B cell (primary cell): Measurements from ENCODE around the gene VILL. TPM values are rescaled to one million over a fixed set of nuclear protein-coding genes. Genes with fewer than 3 reads are reported as not detected.

ENCODE experiments used
- ATAC-seq: fragments of 200-7000 bp; cut with Tn5 transposase; one replicate; pipeline ENCODE4 v1.10.0; 2021; ENCODE audit warnings: low read depth, mild to moderate bottlenecking, moderate number of reproducible peaks, moderate library complexity
- CTCF ChIA-PET: fragments of 350-600 bp; sonication (Branson Sonifier 250); formaldehyde crosslinking; loops from one replicate; lab custom pipeline; 2021; ENCODE audit warnings: antibody characterized with exemption, inconsistent platforms; lab: Charles Lee
- POLR2A ChIA-PET: fragments of 350-600 bp; sonication (Branson Sonifier 250); formaldehyde crosslinking; loops from one replicate; lab custom pipeline; 2021; ENCODE audit warnings: antibody characterized with exemption; lab: Charles Lee
- DNase-seq: peaks from one replicate; pipeline ENCODE4 v3.0.0; 2013
- H2AFZ ChIP-seq: 2 replicates; pipeline ENCODE4 v1.6.1; 2012; ENCODE audit warnings: mild to moderate bottlenecking, low read depth, low read length; ENCODE audit not compliant: insufficient read depth, poor library complexity, severe bottlenecking
- H3K27ac ChIP-seq, 2 donors: 1 replicate in 1 of 2; 2 replicates in 1 of 2; pipeline ENCODE4 v1.5.1; 2012 to 2013; ENCODE audit warnings: low read length in 2 of 2, mild to moderate bottlenecking in 2 of 2, moderate library complexity in 1 of 2
- H3K27me3 ChIP-seq, 4 experiments: fragments of 200-600 bp in 1 of 4; sonication (generic) in 1 of 4; replicated peaks in 1 of 4; 1 replicate in 2 of 4; 2 replicates in 2 of 4; pipeline versions ENCODE4 v1.6.1 to v1.7.0; 2013 to 2016; ENCODE audit warnings: low read length in 3 of 4, mild to moderate bottlenecking in 2 of 4, mixed read lengths in 1 of 4, moderate library complexity in 1 of 4; ENCODE audit not compliant: insufficient read depth in 4 of 4, control insufficient read depth in 3 of 4; ENCODE audit errors: control extremely low read depth in 1 of 4
- H3K36me3 ChIP-seq, 2 experiments: replicated peaks in 1 of 2; 1 replicate in 1 of 2; 2 replicates in 1 of 2; pipeline versions ENCODE4 v1.6.1 to v1.7.1; 2013; ENCODE audit warnings: low read length in 1 of 2; ENCODE audit not compliant: insufficient read depth in 2 of 2, control insufficient read depth in 1 of 2; ENCODE audit errors: control extremely low read depth in 1 of 2, extremely low read depth in 1 of 2
- H3K4me1 ChIP-seq, 2 donors: fragments of 200-600 bp in 1 of 2; sonication (generic) in 1 of 2; 1 replicate in 1 of 2; 2 replicates in 1 of 2; pipeline versions ENCODE4 v1.5.1 to v1.6.1; 2013 to 2017; ENCODE audit warnings: low read length in 2 of 2; ENCODE audit not compliant: control insufficient read depth in 2 of 2, insufficient read depth in 2 of 2
- H3K4me2 ChIP-seq: replicated peaks from 2 replicates; pipeline ENCODE3; 2012; ENCODE audit warnings: mild to moderate bottlenecking, low read depth, low read length; ENCODE audit not compliant: poor library complexity, severe bottlenecking
- H3K4me3 ChIP-seq, 5 experiments: fragments of 200-600 bp in 1 of 5; sonication (generic) in 1 of 5; 1 replicate in 3 of 5; 2 replicates in 2 of 5; pipeline versions ENCODE4 v1.5.1 to v1.7.0; 2011 to 2016; ENCODE audit warnings: low read length in 4 of 5, mild to moderate bottlenecking in 4 of 5, low read depth in 2 of 5, control low read depth in 1 of 5, moderate library complexity in 1 of 5; ENCODE audit not compliant: insufficient read depth in 1 of 5; ENCODE audit errors: control extremely low read depth in 1 of 5, extremely low read depth in 1 of 5
- H3K79me2 ChIP-seq: fragments of 200-600 bp; sonication (generic); one replicate; pipeline ENCODE4 v1.6.0; 2016; ENCODE audit warnings: low read length; ENCODE audit not compliant: control insufficient read depth, insufficient read depth
- H3K9ac ChIP-seq: fragments of 200-600 bp; sonication (generic); 2 replicates; pipeline ENCODE4 v1.6.1; 2017; ENCODE audit warnings: mild to moderate bottlenecking, low read length, moderate library complexity
- H3K9me3 ChIP-seq, 3 donors: one replicate each; pipeline versions ENCODE4 v1.6.1 to v1.7.1; 2013; ENCODE audit warnings: low read length in 2 of 3; ENCODE audit not compliant: control insufficient read depth in 2 of 3, insufficient read depth in 1 of 3; ENCODE audit errors: control extremely low read depth in 1 of 3
- H4K20me1 ChIP-seq: 2 replicates; pipeline ENCODE4 v1.6.0; 2012; ENCODE audit warnings: mild to moderate bottlenecking, low read length; ENCODE audit not compliant: insufficient read depth, control insufficient read depth, poor library complexity, severe bottlenecking
- H3K27ac Mint-ChIP-seq: one replicate; pipeline ENCODE4 v1.8.0; 2021; ENCODE audit warnings: mixed read lengths
- H3K27me3 Mint-ChIP-seq: one replicate; pipeline ENCODE4 v1.8.0; 2021; ENCODE audit warnings: mixed read lengths
- H3K4me1 Mint-ChIP-seq: one replicate; pipeline ENCODE4 v1.8.0; 2021; ENCODE audit warnings: mixed read lengths
- H3K4me3 Mint-ChIP-seq: one replicate; pipeline ENCODE4 v1.8.0; 2021; ENCODE audit warnings: mixed read lengths
- H3K9me3 Mint-ChIP-seq: one replicate; pipeline ENCODE4 v1.8.0; 2022; ENCODE audit warnings: mixed read lengths; ENCODE audit not compliant: insufficient read depth
- CTCF ChIP-seq: fragments of 200-600 bp; IDR thresholded peaks from one replicate; pipeline ENCODE4 v1.8.0; 2022; ENCODE audit warnings: antibody characterized with exemption, mild to moderate bottlenecking
- EZH2 ChIP-seq: IDR thresholded peaks from 2 replicates; pipeline ENCODE4 v1.6.1; 2012; ENCODE audit warnings: borderline replicate concordance, low read depth, mild to moderate bottlenecking, moderate library complexity, low read length; ENCODE audit not compliant: insufficient read depth, poor library complexity, severe bottlenecking
- WGBS: methylation state at CpG from one replicate; pipeline ENCODE4 v1.1.5; 2013; ENCODE audit warnings: missing lambda C conversion rate; ENCODE audit not compliant: insufficient coverage; 5-methylcytosine and 5-hydroxymethylcytosine counted together
- intact Hi-C: fragments of 100-400 bp; cut with micrococcal nuclease; formaldehyde crosslinking; loops from one replicate; pipeline ENCODE4 v1.10.0; 2022
- polyA plus RNA-seq: library from polyadenylated mRNA; depleted of rRNA; stranded (reverse); fragments of >200 nt; gene quantifications from 2 replicates; pipeline ENCODE4 v1.2.3, GENCODE V29; 2012
- total RNA-seq, 2 donors: library from RNA; stranded (reverse); fragments of 120-200 nt in 1 of 2; gene quantifications; 1 replicate in 1 of 2; 2 replicates in 1 of 2; pipeline versions ENCODE4 v1.2.3 to v1.2.4, GENCODE V29; 2013 to 2022

The VILL gene
- total and polyA plus RNA-seq, 2 donors (not counting 1 experiment from before 2014, with no cell fraction given), result 35.2 to 46.4 TPM

GRCh38 chr3:38021196-38021595, 30.6 kb downstream of the VILL start:
- Histone ChIP-seq H3K36me3 (peaks cover 0 to 2% of the 10 kb centered on the region in 2 experiments), H3K27me3 (no peaks in the 10 kb centered on the region), H3K9me3 (peaks cover 0 to 8% (median 0%) of the 10 kb centered on the region in 3 donors), H3K4me2 (no peak overlapping the region), H3K4me1 (peaks cover 9 to 23% of the 10 kb centered on the region in 2 donors), H3K27ac (no peak overlapping the region), H3K4me3 (no peak overlapping the region), H4K20me1 (no peaks in the 10 kb centered on the region), H3K9ac (no peak overlapping the region), H2AFZ (no peak overlapping the region), H3K79me2 (no peaks in the 10 kb centered on the region)
- no peak for DNase-seq
- H3K4me3 Mint-ChIP-seq, result no peak overlapping the region
- intact Hi-C loops, result no loop called here
- ATAC-seq, result no peak
- WGBS, result 93% methylated on average over 3 of the region's 4 CpGs
- H3K4me1 Mint-ChIP-seq, result peaks cover 27% of the 10 kb centered on the region
- no peaks in the 10 kb centered on the region for H3K9me3 Mint-ChIP-seq
- H3K27me3 Mint-ChIP-seq, result no peaks in the 10 kb centered on the region
- H3K27ac Mint-ChIP-seq, result no peak overlapping the region
- CTCF ChIA-PET, result interaction anchor here (0.8 kb wide), 1 partner anchor 20 kb away, joined by 5 read pairs; no protein-coding TSS in a partner anchor
- POLR2A ChIA-PET, result no interaction called here
- no peak for TF ChIP-seq CTCF
- TF ChIP-seq EZH2, result no peak

DNA sequence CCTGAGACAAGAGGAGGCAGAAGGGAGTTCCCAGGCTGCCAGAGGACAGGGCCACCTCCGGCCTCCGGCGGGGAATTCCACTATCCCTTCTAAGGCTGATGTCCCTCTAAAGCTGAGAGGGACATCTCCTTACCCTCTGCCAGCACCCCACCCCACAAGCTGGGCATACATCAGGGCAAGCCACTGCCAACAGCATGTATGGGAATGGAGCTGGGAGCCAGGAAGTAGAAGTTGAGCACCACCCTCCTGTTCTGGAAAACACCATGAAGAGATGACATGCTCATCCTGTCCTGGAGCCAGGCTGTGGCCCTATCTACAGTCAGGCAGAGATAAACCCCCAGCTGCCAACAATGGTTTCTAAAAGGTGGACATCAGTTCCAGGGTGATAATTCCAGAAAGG, 31.7 kb downstream of the VILL start:
- peaks cover 9 to 25% of the 10 kb centered on the region in 2 donors for H3K4me1 ChIP-seq
- CTCF ChIA-PET, result interaction anchor here (1.3 to 1.7 kb wide), 3 partner anchors 18 to 143 kb away, joined by 3 to 6 read pairs (median 5); partner anchors contain the start of gene OXSR1
- H3K36me3 ChIP-seq, result no peaks in the 10 kb centered on the region
- Mint-ChIP-seq H3K27ac (no peak overlapping the region), H3K4me1 (peaks cover 27% of the 10 kb centered on the region), H3K4me3 (no peak overlapping the region), H3K27me3 (no peaks in the 10 kb centered on the region), H3K9me3 (no peaks in the 10 kb centered on the region)
- H3K9ac ChIP-seq, result no peak overlapping the region
- H3K27me3 ChIP-seq, result no peaks in the 10 kb centered on the region
- intact Hi-C loops, result no loop called here
- TF ChIP-seq CTCF (no peak), EZH2 (no peak)
- no peaks in the 10 kb centered on the region for H3K9me3 ChIP-seq
- H2AFZ ChIP-seq, result no peak overlapping the region
- no peaks in the 10 kb centered on the region for H3K79me2 ChIP-seq
- no peak for DNase-seq
- H3K27ac ChIP-seq, result no peak overlapping the region
- no peak for ATAC-seq
- no peaks in the 10 kb centered on the region for H4K20me1 ChIP-seq
- H3K4me2 ChIP-seq, result no peak overlapping the region
- H3K4me3 ChIP-seq, result no peak overlapping the region
- no CpG with 5 or more reads among the region's 3 CpGs for WGBS
- POLR2A ChIA-PET, result no interaction called here
